ENCODE results near the gene ATF3. TPM values are rescaled to one million over a fixed set of nuclear protein-coding genes. Genes with fewer than 3 reads are reported as not detected.
"Not testable (repeated sequence)": the region's sequence is repeated elsewhere in the genome, so short reads cannot be mapped to it uniquely, and the experiment has no call there.

Gene ATF3
- polyA plus RNA-seq, 1 donor from 2014 or later: 0.73 TPM

DNA sequence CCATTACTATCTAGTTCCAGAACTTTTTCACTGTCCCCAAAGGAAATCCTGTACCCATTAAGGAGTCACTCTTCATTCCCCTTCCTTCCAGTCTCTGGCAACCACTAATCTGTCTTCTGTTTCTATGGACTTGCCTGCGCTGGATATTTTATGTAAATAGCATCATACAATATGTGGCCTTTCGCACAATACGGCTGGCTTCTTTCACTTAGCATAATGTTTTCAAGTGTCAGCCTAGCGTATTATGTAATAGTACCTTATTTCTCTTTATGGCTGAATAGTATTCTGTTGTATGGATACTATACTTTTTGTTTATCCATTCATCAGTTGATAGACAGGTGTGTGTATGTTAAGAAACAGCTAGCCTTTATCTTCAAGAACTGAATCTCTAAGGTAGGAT lies 14.3 kb downstream of the ATF3 start:
- no peaks in the 10 kb centered on the region for H3K4me1 Mint-ChIP-seq

DNA sequence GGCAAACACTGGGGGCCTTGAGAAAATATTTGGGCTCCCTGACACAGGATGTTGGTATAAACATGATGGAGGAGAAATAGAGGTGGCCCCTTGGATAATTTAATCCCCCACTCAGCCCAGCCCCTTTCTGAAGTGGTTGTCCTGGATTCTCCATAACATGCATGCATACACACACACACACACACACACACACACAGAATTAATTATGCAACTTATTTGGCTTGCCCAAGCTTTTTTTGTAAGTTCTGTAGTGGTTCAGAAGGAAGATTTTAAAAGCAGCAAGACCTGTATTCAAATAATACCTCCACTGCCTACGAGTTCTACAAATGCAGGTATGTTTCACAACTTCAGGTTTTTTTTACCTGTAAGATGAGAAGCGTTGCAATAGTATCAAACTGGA lies 15.0 kb downstream of the ATF3 start:
- no peaks in the 10 kb centered on the region for H3K4me1 Mint-ChIP-seq
- H3K27me3 Mint-ChIP-seq: no peaks in the 10 kb centered on the region
- H3K4me3 Mint-ChIP-seq: no peak overlapping the region
- H3K9me3 Mint-ChIP-seq: peaks cover 0 to 2% (median 0%) of the 10 kb centered on the region in 3 donors
- H3K27ac Mint-ChIP-seq: no peak overlapping the region
- no peaks in the 10 kb centered on the region for H3K36me3 Mint-ChIP-seq

More for the DNA sequence above, 14.3 kb downstream of the ATF3 start:
- H3K9me3 Mint-ChIP-seq: peaks cover 0 to 2% (median 0%) of the 10 kb centered on the region in 3 donors
- no peak overlapping the region for H3K27ac Mint-ChIP-seq
- H3K4me3 Mint-ChIP-seq: no peak overlapping the region
- no peaks in the 10 kb centered on the region for H3K36me3 Mint-ChIP-seq
- no peaks in the 10 kb centered on the region for H3K27me3 Mint-ChIP-seq

DNA sequence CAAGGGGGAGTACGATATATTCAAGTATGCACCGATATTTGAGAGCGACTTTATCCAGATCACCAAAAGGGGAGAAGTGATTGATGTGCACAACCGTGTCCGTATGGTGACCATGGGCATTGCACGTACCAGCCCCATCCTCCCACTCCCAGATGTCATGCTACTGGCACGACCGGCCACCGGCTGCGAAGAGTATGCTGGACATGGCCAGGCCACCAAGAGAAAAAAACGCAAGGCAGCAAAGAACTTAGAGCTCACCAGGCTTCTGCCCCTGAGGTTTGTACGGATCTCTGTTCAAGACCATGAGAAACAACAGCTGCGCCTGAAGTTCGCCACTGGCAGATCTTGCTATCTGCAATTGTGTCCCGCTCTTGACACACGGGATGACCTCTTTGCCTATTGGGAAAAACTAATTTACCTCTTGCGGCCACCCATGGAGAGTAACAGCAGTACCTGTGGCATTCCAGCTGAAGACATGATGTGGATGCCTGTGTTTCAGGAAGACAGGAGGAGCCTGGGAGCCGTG lies 16.5 kb downstream of the ATF3 start:
- Mint-ChIP-seq H3K4me3 (no peak overlapping the region), H3K27ac (no peak overlapping the region), H3K36me3 (no peaks in the 10 kb centered on the region), H3K27me3 (no peaks in the 10 kb centered on the region), H3K4me1 (no peaks in the 10 kb centered on the region), H3K9me3 (peaks cover 0 to 2% (median 0%) of the 10 kb centered on the region in 3 donors)

DNA sequence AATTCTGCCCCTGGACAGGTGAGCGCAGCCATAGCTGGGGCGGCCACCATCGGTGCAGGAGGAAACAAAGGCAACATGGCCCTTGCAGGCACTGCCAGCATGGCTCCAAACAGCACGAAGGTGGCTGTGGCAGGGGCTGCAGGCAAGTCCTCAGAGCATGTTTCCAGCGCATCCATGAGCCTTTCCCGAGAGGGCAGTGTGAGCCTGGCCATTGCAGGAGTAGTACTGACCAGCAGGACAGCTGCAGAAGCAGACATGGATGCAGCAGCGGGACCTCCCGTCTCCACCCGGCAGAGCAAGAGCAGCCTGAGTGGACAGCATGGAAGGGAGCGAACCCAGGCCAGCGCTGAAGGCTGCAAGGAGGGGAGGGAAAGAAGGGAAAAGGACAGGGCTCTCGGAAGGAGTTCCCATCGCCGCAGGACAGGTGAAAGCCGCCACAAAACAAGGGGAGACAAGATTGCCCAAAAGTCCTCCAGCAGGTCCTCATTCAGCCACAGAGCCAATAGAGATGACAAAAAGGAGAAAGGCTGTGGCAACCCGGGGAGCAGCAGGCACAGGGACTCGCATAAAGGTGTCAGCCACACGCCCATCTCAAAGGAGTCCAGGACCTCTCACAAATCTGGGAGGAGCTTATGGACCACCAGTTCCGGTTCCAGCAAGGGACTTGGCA lies 17.4 kb downstream of the ATF3 start:
- H3K27ac Mint-ChIP-seq: no peak overlapping the region
- H3K4me3 Mint-ChIP-seq: no peak overlapping the region
- no peaks in the 10 kb centered on the region for H3K27me3 Mint-ChIP-seq
- H3K36me3 Mint-ChIP-seq: no peaks in the 10 kb centered on the region
- H3K9me3 Mint-ChIP-seq: peaks cover 0 to 2% (median 0%) of the 10 kb centered on the region in 3 donors
- no peaks in the 10 kb centered on the region for H3K4me1 Mint-ChIP-seq

DNA sequence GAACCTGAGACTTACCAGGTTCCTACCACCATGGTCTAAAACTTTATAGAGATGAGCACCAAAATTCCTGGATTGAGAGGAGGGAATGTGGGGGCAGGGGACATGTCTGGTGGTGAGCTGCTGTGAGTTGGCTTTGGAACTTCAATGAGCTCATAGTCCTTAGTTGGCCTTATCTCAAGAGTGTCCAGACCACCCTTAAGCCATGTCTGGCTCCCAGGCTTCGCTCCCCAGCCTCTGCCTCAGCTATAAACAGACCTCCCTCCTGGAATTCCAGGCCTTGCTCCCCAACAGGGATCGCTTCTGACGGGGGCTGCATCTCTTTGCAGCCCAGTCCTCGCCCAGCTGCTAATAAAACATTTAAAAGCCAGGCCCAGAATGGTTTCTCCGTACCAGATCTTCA lies 19.5 kb downstream of the ATF3 start:
- no peak overlapping the region for H3K4me3 Mint-ChIP-seq
- H3K27me3 Mint-ChIP-seq: no peaks in the 10 kb centered on the region
- peaks cover 0 to 2% (median 0%) of the 10 kb centered on the region in 3 donors for H3K9me3 Mint-ChIP-seq
- H3K27ac Mint-ChIP-seq: no peak overlapping the region
- no peaks in the 10 kb centered on the region for H3K36me3 Mint-ChIP-seq
- H3K4me1 Mint-ChIP-seq: no peaks in the 10 kb centered on the region

DNA sequence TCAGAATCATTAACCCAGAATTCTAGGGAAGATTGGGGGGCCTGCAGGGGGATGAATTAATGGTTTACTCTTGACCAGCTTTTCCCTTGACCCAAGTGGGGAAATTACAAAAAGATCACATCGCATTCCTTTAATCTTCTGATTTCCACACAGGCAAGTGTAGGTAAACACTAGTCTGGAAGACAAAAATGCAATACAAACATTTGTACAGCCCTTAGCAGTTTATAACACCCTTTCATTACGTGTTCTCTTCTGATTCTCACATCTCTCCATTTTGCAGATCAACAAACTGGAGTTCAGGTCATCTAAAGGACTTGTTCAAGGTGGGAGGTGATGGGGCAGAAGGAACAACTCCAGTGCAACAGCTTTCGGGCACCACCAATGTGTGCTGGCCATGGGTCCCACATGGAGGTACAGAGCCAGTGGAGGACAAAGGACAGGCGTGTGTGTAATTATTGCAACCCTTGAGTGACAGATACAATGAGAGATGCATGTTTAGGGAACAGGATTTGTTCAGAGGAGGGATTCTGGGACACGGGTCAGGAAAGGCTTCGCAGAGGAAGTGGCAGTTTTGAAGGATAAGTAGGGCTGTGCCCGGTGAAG lies 20.4 kb downstream of the ATF3 start:
- Mint-ChIP-seq H3K27me3 (no peaks in the 10 kb centered on the region), H3K27ac (no peak overlapping the region), H3K4me1 (no peaks in the 10 kb centered on the region), H3K9me3 (peaks cover 0 to 2% (median 0%) of the 10 kb centered on the region in 3 donors), H3K4me3 (no peak overlapping the region), H3K36me3 (no peaks in the 10 kb centered on the region)

GRCh38 chr1:212629450-212630157 lies 21.0 kb downstream of the ATF3 start:
- no peaks in the 10 kb centered on the region for H3K27me3 Mint-ChIP-seq
- H3K36me3 Mint-ChIP-seq: peaks cover 2% of the 10 kb centered on the region
- H3K27ac Mint-ChIP-seq: no peak overlapping the region
- H3K4me3 Mint-ChIP-seq: no peak overlapping the region
- peaks cover 0 to 4% (median 0%) of the 10 kb centered on the region in 3 donors for H3K4me1 Mint-ChIP-seq
- H3K9me3 Mint-ChIP-seq: no peaks in the 10 kb centered on the region

DNA sequence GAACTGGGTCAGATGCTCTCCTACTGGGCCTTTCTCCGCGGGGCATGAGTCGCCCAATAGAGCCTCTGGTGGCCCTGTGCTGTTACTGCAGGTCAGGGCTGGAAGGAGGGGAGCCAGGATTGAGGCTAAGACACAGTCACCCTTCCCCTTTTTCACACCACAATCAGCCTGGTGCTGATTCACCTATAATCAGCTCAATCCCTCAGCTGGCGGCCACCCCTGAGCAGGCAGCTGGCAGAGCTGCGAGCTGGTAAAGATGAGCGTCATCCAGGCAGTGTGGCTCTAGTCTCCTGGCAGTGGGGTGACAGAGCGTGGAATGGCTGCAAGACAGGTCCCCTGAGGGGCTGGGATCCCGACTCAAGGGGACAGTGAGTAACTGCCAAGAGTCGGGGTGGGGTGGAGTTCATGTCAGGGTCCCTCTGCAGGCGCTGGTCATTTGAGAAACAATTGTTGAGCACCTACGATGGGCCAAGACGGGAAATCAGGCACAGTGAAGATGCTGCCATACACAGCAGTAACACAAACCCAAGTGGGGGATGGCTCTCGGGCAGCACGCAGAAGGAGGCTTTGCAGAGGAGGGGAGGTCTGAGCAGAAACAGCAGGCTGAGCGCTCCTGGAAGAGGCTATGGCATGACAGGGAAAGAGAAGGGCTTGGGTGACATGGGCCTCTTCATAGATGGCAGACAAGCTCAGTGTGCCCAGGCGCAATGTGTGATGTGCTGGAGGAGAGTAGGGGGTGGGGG lies 21.8 kb downstream of the ATF3 start:
- Mint-ChIP-seq H3K27ac (no peak overlapping the region), H3K4me3 (no peak overlapping the region), H3K27me3 (no peaks in the 10 kb centered on the region), H3K9me3 (no peaks in the 10 kb centered on the region), H3K4me1 (peaks cover 0 to 9% (median 6%) of the 10 kb centered on the region in 3 donors), H3K36me3 (peaks cover 2% of the 10 kb centered on the region)

DNA sequence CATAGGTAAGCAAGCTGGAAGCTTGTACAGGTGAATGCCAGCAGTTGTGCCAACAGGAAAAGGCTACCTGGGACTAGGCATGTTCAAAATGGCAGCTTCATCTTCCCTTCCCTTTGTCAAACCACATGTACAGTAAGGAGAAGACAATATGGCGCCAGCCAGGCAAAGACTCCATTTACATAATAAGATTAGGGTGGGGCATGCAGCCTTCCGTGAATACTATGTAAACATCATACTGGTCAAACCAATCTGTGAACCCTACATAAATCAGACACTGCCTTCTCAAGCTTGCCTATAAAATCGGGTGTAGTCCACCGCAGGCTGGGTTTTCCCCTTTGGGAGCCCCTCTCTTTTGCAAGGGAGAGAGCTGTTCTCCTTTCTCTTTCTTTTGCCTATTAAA lies 24.6 kb downstream of the ATF3 start:
- Mint-ChIP-seq H3K4me1 (peaks cover 2 to 9% (median 7%) of the 10 kb centered on the region in 3 donors), H3K27ac (no peak overlapping the region), H3K9me3 (no peaks in the 10 kb centered on the region), H3K4me3 (no peak overlapping the region), H3K27me3 (peaks cover 6% of the 10 kb centered on the region), H3K36me3 (peaks cover 2% of the 10 kb centered on the region)

DNA sequence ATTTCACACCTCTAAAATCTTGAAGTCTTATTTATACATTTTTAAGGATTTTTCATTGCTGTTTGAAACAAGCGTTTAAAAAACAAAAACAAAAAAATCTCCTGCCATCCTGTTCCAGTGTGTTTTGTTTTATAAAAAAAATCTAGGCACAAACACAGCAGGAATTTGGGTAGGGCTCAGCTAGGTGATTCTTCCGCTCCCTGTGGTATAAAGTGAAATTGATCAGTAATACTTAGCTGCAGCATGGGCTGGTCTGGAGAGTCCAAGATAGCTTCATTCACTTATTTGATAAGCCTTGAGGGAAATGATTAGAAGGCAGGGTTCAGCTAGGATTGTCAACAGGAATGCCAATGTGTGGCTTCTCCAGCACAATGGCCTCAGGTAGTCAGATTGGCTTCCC lies 25.7 kb downstream of the ATF3 start:
- Mint-ChIP-seq H3K4me3 (peak overlapping the region in 1 of 4 donors; percentile 36), H3K4me1 (peaks cover 2 to 9% (median 7%) of the 10 kb centered on the region in 3 donors), H3K9me3 (no peaks in the 10 kb centered on the region), H3K27ac (no peak overlapping the region), H3K36me3 (peaks cover 2% of the 10 kb centered on the region), H3K27me3 (peaks cover 8% of the 10 kb centered on the region)

DNA sequence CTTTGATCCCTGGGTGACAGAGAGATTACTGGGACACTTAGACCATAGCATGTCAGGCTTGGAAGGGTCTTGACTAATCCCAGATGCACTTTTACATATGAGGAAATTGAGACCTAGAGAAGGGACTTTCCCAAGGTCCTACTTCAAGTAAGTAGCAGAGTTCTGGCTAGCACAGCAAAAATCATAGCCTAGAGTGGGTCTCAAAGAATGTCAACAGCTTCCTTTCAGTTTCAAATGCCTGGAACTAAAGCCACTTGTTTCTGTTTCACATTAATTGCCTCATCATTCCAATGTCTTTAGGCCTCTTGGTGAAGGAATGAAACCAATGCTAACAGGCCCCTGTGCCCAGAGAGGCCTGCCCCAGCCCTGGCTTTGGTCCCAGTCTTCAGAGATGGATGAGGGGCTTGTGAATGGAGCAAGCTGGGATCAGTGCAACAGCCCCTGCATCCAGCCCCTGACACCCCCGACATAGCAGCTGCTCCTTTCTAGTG lies 26.6 kb downstream of the ATF3 start:
- Mint-ChIP-seq H3K27ac (no peak overlapping the region), H3K4me1 (peaks cover 2 to 9% (median 7%) of the 10 kb centered on the region in 3 donors), H3K9me3 (peaks cover 0 to 5% (median 0%) of the 10 kb centered on the region in 3 donors), H3K36me3 (peaks cover 2% of the 10 kb centered on the region), H3K4me3 (no peak overlapping the region), H3K27me3 (peaks cover 8% of the 10 kb centered on the region)

DNA sequence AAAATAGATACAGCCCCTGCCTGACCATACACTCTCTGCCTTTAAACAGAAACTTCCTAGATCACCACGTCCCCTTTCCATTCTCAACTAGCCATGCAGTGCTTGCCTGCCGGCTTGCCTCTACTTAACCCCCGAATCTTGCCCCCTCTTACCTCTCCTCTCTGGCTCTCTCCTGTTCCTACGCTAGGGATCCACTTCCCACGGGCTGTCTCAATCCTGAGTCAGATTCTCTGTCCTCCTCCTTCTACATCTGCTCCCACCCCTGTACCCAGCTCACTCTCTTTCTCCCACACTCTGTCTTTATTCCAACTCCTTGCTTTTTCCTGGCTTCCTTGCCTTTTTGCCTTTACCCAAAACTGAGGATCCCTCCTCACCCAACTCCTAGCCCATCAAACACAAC lies 29.3 kb downstream of the ATF3 start:
- peaks cover 2% of the 10 kb centered on the region for H3K36me3 Mint-ChIP-seq
- H3K27me3 Mint-ChIP-seq: peaks cover 11% of the 10 kb centered on the region
- no peak overlapping the region for H3K27ac Mint-ChIP-seq
- H3K9me3 Mint-ChIP-seq: peaks cover 0 to 7% (median 3%) of the 10 kb centered on the region in 3 donors
- H3K4me1 Mint-ChIP-seq: peaks cover 2 to 9% (median 7%) of the 10 kb centered on the region in 3 donors
- no peak overlapping the region for H3K4me3 Mint-ChIP-seq

GRCh38 chr1:212638492-212639151 lies 30.1 kb downstream of the ATF3 start:
- Mint-ChIP-seq H3K27ac (no peak overlapping the region), H3K36me3 (peaks cover 2% of the 10 kb centered on the region), H3K4me1 (peaks cover 2 to 9% (median 7%) of the 10 kb centered on the region in 3 donors), H3K9me3 (peaks cover 0 to 7% (median 3%) of the 10 kb centered on the region in 3 donors), H3K27me3 (peaks cover 11% of the 10 kb centered on the region), H3K4me3 (peak overlapping the region in 1 of 4 donors; percentile 49)

DNA sequence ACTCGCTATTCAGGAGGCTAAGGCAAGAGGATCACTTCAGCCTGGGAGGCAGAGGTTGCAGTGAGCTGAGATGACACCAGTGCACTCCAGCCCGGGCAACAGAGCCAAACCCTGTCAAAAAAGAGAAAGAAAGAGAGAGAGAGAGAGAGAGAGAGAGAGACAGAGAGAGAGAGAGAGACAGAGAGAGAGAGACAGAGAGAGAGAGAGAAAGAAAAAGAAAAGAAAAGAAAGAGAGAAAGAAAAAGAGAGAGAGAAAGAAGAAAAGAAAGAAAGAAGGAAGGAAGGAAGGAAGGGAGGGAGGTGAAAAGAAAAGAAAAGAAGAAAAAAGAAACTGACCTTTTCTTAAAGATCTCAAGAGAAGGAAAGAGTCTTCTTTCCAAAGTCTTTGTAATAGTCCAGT lies 31.0 kb downstream of the ATF3 start:
- not testable (repeated sequence) for H3K36me3 Mint-ChIP-seq, H3K4me1 Mint-ChIP-seq, H3K4me3 Mint-ChIP-seq, H3K27ac Mint-ChIP-seq, H3K9me3 Mint-ChIP-seq
- H3K27me3 Mint-ChIP-seq: peaks cover 11% of the 10 kb centered on the region

Measured in IgD-negative memory B cell (primary cell).